HTR-8/SVneo (cell line): ENCODE data around the gene LRP4.
"Not testable (repeated sequence)": the region's sequence is repeated elsewhere in the genome, so short reads cannot be mapped to it uniquely, and the experiment has no call there.

Source experiments
- DNase-seq: peaks from one replicate; pipeline ENCODE4 v3.0.0; 2011; ENCODE audit warnings: low spot score, mixed read lengths; ENCODE audit not compliant: insufficient read length
- FAIRE-seq: peaks from 2 replicates; lab custom pipeline; 2011; peaks lifted over from hg19 to GRCh38; lab: Jason Lieb, UNC

LRP4 gene, protein sequence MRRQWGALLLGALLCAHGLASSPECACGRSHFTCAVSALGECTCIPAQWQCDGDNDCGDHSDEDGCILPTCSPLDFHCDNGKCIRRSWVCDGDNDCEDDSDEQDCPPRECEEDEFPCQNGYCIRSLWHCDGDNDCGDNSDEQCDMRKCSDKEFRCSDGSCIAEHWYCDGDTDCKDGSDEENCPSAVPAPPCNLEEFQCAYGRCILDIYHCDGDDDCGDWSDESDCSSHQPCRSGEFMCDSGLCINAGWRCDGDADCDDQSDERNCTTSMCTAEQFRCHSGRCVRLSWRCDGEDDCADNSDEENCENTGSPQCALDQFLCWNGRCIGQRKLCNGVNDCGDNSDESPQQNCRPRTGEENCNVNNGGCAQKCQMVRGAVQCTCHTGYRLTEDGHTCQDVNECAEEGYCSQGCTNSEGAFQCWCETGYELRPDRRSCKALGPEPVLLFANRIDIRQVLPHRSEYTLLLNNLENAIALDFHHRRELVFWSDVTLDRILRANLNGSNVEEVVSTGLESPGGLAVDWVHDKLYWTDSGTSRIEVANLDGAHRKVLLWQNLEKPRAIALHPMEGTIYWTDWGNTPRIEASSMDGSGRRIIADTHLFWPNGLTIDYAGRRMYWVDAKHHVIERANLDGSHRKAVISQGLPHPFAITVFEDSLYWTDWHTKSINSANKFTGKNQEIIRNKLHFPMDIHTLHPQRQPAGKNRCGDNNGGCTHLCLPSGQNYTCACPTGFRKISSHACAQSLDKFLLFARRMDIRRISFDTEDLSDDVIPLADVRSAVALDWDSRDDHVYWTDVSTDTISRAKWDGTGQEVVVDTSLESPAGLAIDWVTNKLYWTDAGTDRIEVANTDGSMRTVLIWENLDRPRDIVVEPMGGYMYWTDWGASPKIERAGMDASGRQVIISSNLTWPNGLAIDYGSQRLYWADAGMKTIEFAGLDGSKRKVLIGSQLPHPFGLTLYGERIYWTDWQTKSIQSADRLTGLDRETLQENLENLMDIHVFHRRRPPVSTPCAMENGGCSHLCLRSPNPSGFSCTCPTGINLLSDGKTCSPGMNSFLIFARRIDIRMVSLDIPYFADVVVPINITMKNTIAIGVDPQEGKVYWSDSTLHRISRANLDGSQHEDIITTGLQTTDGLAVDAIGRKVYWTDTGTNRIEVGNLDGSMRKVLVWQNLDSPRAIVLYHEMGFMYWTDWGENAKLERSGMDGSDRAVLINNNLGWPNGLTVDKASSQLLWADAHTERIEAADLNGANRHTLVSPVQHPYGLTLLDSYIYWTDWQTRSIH (N-terminal part only)

DNA sequence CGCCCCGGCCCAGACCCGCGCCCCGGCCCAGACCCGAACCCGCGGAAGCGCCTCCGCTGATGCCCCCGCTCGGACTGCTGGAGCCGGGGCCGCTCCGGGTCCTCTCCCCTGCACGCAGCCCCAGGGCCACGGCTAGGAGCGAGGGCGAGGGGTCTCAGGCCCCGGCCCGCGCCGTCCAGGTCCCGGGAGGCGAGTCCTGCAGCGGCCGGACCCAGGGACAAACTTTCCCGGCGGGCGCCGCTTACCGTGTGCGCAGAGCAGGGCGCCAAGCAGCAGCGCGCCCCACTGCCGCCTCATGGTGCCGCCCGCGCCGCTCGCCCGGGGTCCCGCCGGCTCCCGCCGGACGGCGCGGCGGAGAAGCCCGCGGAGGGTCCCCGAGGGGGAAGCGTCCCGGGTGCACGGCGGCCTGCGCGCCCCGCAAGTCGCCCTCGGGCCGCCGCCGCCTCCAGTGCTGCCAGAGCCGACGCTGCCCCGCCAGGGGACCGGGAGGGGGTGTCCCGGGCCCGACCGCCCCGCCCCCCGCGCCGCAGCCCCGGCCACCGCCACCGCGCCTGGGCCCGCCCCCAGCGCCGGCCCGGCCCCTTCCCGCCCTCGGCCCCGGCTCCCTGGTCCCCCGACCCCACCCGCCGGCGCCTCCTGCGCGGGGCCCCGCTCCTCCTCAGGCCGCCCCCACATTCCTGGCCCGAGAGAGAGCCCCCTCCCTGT lies at the start of gene LRP4:
TSS of gene LRP4 (minus strand) at position 468 of the 705 bp plus-strand sequence. CDS start at position 297, 171 bp downstream.
- FAIRE-seq (no peak), DNase-seq (peak; percentile 43)

DNA sequence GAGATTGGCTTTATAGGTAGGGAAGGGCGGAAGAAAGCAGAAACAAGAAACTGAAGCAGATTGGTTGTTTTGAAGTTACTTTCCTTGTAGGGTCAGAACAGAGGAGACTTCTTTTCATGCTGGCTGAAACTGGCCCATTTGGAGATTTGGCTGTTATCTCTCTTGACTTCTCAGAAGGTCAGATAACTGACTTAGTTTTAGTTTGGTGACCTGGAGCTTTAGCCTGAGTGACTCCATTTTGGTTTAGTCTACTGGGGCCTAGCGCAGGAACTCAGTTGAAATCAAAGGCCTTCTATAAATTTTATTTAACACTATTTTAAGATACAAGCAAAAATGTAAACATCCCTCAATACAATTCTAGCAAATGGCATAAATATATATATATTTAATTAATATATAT lies 49.6 kb upstream of the LRP4 start:
- DNase-seq (no peak), FAIRE-seq (no peak)

DNA sequence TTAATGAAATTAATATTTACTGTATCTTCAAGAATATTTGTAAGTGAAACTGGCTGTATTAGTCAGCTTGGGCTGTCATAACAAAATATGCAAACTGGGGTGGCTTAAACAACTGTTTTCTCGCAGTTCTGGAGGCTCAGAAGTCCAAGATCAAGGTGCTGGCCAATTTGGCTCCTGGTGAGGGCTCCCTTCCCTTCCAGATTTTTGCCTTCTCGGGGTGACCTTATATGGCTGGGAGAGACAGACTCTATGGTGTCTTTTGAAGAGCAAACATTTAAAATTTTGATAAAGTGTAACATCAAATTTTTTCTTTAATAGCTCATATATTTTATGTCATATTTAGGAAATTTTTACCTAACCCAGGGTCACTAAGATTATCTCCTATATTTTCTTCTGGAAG lies 48.4 kb upstream of the LRP4 start:
- DNase-seq: no peak
- no peak for FAIRE-seq

DNA sequence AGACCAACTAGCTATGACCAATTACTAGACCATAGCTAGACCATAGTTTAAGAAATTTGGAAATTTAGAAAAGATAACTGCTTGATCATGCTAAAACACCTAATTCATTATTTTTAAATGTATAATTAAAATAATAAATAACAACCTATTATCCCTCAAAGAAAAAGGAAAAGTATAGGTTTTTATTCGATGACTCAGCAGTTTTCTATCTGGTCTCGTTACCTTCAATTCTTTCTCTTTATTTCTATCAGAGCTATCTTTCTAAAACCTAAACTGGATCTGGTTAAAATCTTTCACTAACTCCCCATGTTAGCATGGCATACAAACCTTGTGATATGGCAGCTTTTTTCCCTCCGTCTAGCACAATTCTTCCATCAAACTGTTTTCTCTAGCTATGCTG lies 45.5 kb upstream of the LRP4 start:
- DNase-seq: no peak
- no peak for FAIRE-seq

DNA sequence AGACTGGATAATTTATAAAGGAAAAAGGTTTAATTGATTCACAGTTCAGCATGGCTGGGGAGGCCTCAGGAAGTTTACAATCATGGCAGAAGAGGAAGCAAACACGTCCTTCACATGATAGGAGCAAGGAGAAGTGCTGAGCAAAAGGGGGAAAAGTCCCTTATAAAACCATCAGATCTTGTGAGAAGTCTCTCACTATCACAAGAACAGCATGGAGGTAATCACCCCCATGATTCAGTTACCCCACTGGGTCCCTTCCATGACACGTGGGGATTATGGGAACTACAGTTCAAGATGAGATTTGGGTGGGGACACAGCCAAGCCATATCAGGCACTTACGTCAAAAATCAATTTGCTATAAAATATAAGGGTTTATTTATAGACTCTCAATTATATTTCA lies 43.5 kb upstream of the LRP4 start:
- not testable (repeated sequence) for DNase-seq, FAIRE-seq

DNA sequence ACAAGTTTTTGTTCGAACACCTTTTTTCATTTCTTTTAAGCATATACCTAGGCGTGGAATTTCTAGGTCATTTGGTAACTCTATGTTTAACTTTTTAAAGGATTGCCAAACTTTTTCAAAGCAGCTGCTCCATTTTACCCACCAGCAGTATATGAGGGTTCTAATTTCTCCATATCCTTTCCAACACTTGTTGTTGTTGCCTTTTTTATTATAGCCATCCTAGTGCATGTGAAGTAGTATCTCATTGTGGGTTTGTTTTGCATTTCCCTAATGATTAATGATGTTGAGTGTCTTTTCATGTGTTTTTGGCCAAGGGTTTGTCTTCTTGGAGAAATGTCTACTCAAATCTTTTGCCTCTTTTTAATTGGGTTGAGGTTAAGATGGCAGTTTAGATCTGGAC lies 42.7 kb upstream of the LRP4 start:
- FAIRE-seq: no peak
- no peak for DNase-seq

DNA sequence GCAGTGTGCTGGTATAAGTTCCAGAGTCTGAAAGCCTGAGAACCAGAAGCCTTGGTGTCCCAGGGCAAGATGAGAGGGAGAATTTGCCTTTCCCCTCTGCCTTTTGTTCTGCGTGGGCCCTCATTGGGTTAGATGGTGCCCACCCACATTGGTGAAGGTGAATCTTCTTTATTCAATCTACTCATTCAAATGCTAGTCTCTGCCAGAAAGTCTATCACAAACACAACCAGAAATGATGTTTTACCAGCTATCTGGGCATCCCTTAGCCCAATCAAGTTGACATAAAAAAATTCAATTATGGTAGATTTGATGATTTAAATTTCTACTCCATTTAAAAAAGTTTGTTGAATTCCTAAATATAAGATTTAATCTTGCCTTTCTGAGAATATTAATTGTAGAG lies 40.4 kb upstream of the LRP4 start:
- FAIRE-seq (no peak), DNase-seq (no peak)

DNA sequence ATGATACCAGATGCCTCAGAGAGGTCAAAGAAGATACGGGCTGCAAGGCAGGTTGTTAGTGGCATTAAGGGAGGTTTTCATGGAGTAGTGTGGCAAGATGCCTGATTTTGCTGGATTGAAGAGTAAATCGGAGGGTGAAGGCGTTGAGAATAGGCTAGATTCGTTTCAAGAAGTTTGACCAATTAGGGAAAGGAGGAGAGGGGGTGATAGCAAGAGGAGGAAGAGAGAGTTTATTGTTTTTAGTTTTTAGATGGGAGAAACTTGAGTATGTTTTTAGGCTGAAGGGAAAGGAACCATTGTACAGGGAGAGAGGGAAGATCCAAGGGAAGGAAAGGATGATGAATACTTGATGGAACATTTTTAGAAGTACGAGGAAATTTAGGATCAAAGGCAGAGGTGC lies 34.7 kb upstream of the LRP4 start:
- DNase-seq: no peak
- FAIRE-seq: no peak

DNA sequence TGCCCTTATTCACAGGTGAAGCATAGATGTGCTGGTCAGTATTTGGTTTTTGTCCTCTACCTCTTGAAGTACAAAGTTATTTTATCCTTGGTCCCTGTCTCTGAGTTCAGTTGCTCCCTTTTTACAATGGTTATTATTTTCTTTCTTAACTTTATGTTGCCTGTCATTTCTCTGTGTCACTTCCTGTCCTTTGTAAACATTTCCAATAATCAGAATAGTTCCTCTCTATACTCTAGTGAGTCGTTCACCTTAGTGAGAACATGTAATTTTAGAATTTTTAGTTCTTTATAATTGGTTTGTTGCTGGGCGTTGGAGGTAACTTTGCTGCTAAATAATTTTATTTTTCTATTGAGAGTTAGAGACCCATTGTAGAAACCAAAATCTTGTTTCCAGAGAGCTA lies 34.2 kb upstream of the LRP4 start:
- DNase-seq (no peak), FAIRE-seq (no peak)

DNA sequence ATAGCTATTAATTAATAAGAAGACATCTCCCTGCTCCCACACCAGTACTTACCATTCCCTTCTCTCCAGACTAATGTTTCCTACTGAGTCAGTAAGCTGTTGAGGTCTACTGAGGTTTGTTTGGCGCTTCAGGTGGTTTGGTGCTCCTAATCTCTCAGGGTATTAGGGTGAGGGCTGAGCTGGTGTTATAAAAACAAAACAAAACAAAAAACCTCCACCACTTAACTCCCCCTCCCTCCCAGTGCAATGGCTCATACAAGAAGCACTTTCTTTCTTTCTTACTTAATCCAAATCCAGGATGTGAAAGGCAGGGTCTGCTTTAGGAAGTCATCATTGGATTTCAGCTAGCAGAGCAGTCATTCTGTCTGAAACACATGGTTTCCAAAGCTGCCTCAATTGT lies 33.5 kb upstream of the LRP4 start:
- no peak for FAIRE-seq

DNA sequence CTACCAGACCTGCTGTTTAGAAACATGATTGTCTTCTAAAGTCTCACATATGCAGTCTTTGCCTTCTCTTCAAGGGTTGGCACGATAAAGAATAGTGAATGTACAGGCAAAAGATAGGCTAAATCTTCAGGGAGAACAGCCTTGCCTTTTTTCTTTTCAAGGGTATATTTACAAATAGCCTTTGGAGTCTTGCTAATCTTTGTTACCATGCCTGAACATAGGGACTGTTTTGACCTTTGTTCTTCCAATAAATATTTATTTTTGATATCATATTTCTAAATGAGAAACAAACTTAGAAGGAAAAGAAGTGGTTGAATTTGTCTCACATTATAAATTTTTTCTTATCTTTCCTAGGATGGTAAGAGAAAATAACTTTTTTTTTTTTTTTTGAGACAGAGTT lies 30.9 kb upstream of the LRP4 start:
- FAIRE-seq (no peak), DNase-seq (no peak)

More for the DNA sequence above, 33.5 kb upstream of the LRP4 start:
- no peak for DNase-seq

DNA sequence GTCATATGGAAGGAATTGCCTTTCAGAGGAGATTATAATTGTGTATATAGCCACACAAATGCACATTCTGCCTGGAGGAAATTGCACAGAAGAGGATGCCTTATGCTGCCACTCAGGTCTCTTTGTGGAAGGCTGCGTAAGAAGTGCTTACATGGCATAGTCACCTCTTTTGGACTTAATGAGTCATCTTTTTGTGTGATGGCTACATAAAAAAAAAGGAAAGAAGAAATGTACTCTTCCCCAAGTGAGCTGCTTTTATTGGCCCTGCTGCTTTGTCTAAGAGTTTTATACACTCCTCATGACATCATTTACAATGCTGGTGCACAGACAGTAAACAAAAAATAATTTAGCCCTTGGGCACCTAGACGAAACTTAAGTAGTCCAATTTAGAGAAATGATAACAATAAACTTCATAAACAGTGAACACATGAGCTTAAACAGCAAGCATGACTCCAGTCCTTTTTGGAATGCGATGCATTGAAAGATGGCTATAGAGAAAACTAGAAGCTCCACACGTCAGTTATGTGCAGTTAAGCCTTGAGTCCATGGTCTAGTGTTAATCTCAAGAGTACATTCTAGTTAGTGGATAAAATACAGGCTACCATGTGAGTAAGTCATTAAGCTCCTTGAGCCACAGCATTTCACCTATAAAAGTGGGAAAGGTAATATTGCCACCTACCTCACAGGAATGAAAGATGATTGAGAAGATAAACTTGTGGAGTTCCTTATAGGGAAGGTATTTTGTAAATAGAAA lies 30.2 kb upstream of the LRP4 start:
- FAIRE-seq: no peak
- DNase-seq: peak; percentile 32

DNA sequence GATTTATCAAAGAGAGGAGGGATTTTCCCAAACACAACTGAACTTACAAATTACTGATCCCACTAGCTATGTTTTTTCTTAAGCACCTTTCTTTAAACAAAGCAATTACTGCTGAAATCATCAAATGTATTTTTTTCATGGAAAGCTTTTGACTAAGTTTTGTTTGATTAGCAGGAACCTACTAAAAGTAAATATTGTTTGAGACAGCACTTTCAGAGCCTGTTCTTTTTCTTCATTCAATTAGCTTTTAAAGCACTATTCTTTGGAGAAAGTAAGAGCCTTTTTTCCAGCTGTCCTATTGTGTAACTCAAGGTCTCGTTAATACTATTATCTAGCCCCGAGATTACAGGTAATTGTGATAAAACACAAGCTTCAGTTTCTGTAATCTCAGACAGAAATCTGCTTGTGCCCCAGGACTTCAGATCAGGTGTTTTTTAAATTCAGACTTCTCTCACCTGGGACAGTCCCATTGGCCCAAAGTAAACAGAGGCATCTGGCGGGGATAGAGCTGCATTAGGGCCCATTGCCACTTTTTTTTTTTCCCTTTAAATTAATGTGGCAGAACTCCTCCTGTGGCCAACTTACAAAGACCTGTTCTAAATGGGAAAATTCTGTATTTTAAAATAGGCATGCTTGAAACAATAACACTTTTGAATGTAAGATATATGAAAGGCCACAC lies 29.2 kb upstream of the LRP4 start:
- DNase-seq: no peak
- FAIRE-seq: no peak

DNA sequence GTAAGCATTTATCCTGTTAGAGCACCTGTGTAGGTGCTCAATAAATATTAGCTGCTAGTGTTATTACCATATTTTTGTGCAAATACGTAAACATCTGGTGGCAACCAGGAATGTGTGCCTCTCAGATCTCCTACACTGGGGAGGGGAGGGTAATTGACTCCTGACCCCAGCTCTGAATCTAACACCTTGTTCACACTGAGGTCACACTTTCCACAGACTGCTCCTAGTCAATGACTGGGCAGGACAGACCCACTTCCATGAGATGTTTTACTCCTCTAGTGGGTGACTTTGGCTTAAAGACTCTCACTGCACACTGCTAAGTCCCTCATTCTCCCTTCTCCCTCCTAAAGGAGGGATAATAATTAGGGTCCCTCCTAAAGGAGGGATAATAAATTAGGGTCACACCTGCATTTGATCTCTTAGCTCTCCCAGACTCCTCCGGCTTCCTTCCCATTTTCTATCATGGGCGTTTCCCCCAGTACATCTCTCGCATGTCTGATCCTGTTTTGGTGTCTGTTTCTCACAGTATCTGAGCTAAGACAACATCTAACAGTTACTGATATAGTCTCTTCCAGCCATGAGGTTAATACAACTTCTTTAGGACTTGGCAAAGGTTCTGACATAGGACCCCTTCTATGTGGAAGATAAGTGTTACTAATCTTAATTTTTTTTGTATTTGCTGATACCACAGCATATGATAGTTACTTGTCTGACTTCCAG lies 26.2 kb upstream of the LRP4 start:
- DNase-seq: no peak
- no peak for FAIRE-seq

DNA sequence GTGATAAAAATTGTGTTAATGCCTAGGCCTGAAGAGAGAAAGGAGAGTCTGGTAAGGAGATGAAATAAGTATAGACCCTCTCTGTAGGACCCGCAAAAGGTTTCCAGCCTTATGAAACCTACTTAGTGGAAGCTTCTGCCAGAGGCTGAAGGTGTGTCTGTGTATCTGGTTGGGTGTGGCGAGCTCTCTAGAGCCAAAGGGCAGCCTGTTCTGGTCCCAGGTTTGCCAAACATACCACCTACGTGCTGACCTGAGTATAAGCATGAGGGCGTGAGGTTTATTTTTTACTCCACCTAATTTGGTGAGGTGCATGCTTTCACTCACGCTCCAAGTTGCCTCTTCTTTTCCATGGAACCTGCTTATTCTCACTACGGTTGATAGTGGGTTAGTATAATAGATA lies 23.8 kb upstream of the LRP4 start:
- FAIRE-seq: no peak
- no peak for DNase-seq

DNA sequence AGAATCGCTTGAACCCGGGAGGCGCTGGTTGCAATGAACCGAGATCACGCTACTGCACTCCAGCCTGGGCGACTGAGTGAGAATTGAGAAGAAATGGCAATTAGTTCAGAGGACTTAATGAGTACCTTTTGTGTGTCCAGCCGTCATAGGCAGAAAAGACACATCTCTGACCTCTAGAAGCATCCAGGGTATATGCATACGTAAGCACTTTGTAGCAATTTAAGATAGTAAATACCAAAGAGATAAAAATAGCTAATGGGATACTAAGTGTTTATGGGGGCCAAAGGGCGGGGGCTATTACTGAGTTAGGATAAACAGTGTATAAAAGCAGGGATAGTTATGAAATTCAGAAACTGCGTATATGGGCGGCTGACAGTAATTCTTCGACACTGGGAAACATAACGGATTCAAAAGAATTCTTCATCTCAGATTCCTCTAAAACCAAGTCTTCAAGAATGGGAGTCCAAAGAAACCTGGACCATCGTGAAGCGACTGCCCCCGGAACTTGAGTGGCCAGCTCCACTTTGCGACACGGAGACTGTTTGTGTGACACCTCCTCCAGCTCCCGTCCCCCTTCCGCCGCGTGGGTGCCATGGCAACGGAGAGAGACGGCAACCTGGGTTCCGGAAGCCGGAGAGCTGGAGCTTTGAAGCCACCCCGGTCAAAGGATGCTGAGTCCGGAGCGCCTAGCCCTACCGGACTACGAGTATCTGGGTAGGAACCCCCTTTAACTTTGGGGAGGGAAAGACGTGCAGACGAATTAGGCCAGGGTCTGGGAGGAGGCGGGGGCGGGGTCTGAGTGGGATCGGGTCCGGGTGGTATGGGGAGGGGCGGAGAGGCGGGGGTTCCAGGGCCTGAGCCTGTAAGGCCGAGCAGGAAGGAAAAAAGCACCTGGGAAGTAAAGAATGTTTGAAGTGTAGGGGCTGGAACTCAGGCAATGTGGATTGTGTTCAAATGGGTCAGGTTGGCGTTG lies 18.1 kb upstream of the LRP4 start, which contains the start of gene CSTPP1:
TSS of gene CSTPP1 (plus strand) at position 624 of the 973 bp plus-strand sequence. CDS start at position 669, 45 bp downstream.
- DNase-seq: peak; percentile 97
- FAIRE-seq: peak; percentile 73

DNA sequence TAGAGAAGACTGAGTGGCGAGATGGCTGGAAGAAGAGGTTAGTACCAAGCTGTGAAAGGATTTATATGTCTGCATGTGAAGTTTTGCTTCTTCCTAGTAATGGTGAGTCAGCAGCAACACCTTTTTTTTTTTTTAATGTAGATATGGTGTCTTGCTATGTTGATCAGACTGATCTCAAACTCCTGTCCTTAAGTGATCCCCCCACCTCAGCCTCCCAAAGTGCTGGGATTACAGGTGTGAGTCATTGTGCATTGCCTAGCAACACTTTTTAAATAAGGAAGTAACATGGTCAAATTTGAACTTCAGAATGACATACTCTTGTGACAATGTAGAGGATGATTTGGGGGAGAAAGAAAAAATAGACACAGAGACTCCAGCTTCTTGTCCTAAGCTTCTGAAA lies 11.7 kb upstream of the LRP4 start:
- DNase-seq (no peak), FAIRE-seq (no peak)
